ENCODE measurements around the gene NKAIN4.

DNA sequence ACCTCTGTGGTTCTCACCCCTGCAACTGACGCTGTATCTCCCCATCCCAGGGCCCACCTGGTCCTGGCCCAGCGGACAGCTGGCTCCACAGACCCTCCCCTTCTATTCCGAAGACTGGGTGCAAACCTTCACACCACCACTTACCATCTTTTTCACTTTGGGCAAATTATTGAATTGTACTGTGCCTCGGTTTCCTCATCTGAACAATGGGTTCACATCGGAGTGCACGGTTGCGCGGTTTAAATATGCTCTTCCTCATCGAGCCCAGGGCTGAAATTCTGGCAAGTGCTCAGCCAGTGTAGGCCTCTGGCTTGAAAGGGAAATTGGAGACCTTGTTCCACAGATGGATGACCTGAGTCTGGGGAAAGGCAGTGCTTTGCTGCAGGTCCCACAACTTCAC lies 15.5 kb upstream of the NKAIN4 start:
- TF ChIP-seq ZFX (IDR thresholded peaks at IDR 0.05; ENCODE audit: borderline replicate concordance) (no peak), CTCF (IDR thresholded peaks at IDR 0.05) (no peak)

All from 22Rv1 (cell line).